AG09309 (cell line): ENCODE measurements around the gene DDAH1.

ENCODE experiments used
- DNase-seq: peaks from one replicate; pipeline ENCODE4 v3.0.0-alpha.2; 2010; ENCODE audit warnings: low read depth
- H3K4me3 ChIP-seq: 2 replicates; pipeline ENCODE4 v1.5.1; 2011; ENCODE audit warnings: mild to moderate bottlenecking, low read depth, low read length, moderate library complexity; ENCODE audit not compliant: control insufficient read depth
- CTCF ChIP-seq: IDR thresholded peaks from 2 replicates; pipeline ENCODE4 v1.5.1; 2011; ENCODE audit warnings: mild to moderate bottlenecking, low read depth, low read length, inconsistent platforms; ENCODE audit not compliant: insufficient read depth, control insufficient read depth; ENCODE audit errors: missing control alignments

The DDAH1 gene

GRCh38 chr1:85378534-85378933 lies 86.4 kb downstream of the DDAH1 start:
- no peak for DNase-seq
- no peak for TF ChIP-seq CTCF
- H3K4me3 ChIP-seq = no peak overlapping the region

GRCh38 chr1:85376356-85376755 lies 88.6 kb downstream of the DDAH1 start:
- no peak overlapping the region for H3K4me3 ChIP-seq
- no peak for TF ChIP-seq CTCF
- no peak for DNase-seq

GRCh38 chr1:85375493-85375892 lies 89.5 kb downstream of the DDAH1 start:
- H3K4me3 ChIP-seq = no peak overlapping the region
- DNase-seq = no peak
- no peak for TF ChIP-seq CTCF

- H3K4me3 ChIP-seq = no peak overlapping the region
- no peak for TF ChIP-seq CTCF
- peak; percentile 43 for DNase-seq
Observed at GRCh38 chr1:85374160-85374559, 90.8 kb downstream of the DDAH1 start.

- DNase-seq = no peak
- no peak for TF ChIP-seq CTCF
- no peak overlapping the region for H3K4me3 ChIP-seq
Observed at GRCh38 chr1:85373378-85373708, 91.6 kb downstream of the DDAH1 start.

- H3K4me3 ChIP-seq = no peak overlapping the region
- peak; percentile 61 for DNase-seq
- TF ChIP-seq CTCF = no peak
Observed at GRCh38 chr1:85372683-85373377, 92.1 kb downstream of the DDAH1 start.

GRCh38 chr1:85371021-85371420 lies 93.9 kb downstream of the DDAH1 start:
- TF ChIP-seq CTCF = no peak
- no peak overlapping the region for H3K4me3 ChIP-seq
- DNase-seq = no peak
